SK-N-SH (cell line): ENCODE data around the gene CCDC87. TPM values are rescaled to one million over a fixed set of nuclear protein-coding genes. Genes with fewer than 3 reads are reported as not detected.

Experiments
- CTCF ChIA-PET: fragments of 300-600, 350-600 bp; formaldehyde crosslinking; extraction: SDS; loops from one replicate; lab custom pipeline; 2021; lab: Yijun Ruan, JAX
- POLR2A ChIA-PET: fragments of 350-600 bp; sonication (Branson Sonifier 250); formaldehyde crosslinking; extraction: SDS; loops from one replicate; lab custom pipeline; 2020; ENCODE audit warnings: antibody characterized with exemption, inconsistent platforms; lab: Yijun Ruan, JAX
- DNase-seq: peaks from one replicate; pipeline ENCODE4 v3.0.0; 2012
- H2AFZ ChIP-seq: fragments of 200-600 bp; sonication (generic); 2 replicates; pipeline ENCODE4 v1.8.1; 2016; ENCODE audit warnings: antibody characterized with exemption, mild to moderate bottlenecking, low read depth
- H3F3A ChIP-seq: fragments of 200-600 bp; sonication (generic); replicated peaks from 2 replicates; pipeline ENCODE3; 2016; ENCODE audit warnings: antibody characterized with exemption, mild to moderate bottlenecking; ENCODE audit not compliant: insufficient read depth
- H3K27ac ChIP-seq, 2 experiments: fragments of 200-500 bp in 1 of 2; fragments of 200-600 bp in 1 of 2; sonication (Bioruptor generic) in 1 of 2; sonication (generic), shearing (Covaris generic) in 1 of 2; 2 replicates each; pipeline versions ENCODE4 v1.5.1 to v1.6.1; 2014 to 2016; ENCODE audit warnings: low read depth in 2 of 2, inconsistent platforms in 1 of 2, low read length in 1 of 2, mild to moderate bottlenecking in 1 of 2, mixed read lengths in 1 of 2
- H3K27me3 ChIP-seq: fragments of 200-600 bp; sonication (generic), shearing (Covaris generic); 2 replicates; pipeline ENCODE4 v1.6.1; 2016; ENCODE audit warnings: mixed run types; ENCODE audit not compliant: insufficient read depth
- H3K36me3 ChIP-seq, 2 experiments: fragments of 200-500 bp in 1 of 2; fragments of 200-600 bp in 1 of 2; sonication (Bioruptor generic) in 1 of 2; sonication (generic) in 1 of 2; replicated peaks in 1 of 2; 2 replicates each; pipeline versions ENCODE3 to v1.5.1; 2014 to 2016; ENCODE audit warnings: low read length in 1 of 2, mild to moderate bottlenecking in 1 of 2; ENCODE audit not compliant: insufficient read depth in 2 of 2, control insufficient read depth in 1 of 2
- H3K4me1 ChIP-seq, 2 experiments: fragments of 200-500 bp in 1 of 2; fragments of 200-600 bp in 1 of 2; sonication (Bioruptor generic) in 1 of 2; sonication (generic), shearing (Covaris generic) in 1 of 2; 2 replicates each; pipeline versions ENCODE4 v1.5.1 to v1.6.1; 2014 to 2016; ENCODE audit warnings: low read depth in 1 of 2, low read length in 1 of 2, mixed run types in 1 of 2; ENCODE audit not compliant: insufficient read depth in 2 of 2, control insufficient read depth in 1 of 2
- H3K4me2 ChIP-seq: fragments of 200-600 bp; sonication (generic), shearing (Covaris generic); 2 replicates; pipeline ENCODE4 v1.6.1; 2017; ENCODE audit warnings: mixed run types
- H3K4me3 ChIP-seq, 2 experiments: fragments of 200-500 bp in 1 of 2; fragments of 200-600 bp in 1 of 2; sonication (Bioruptor generic) in 1 of 2; sonication (generic), shearing (Covaris generic) in 1 of 2; 2 replicates each; pipeline versions ENCODE4 v1.5.1 to v1.8.1; 2014 to 2016; ENCODE audit warnings: low read depth in 2 of 2, inconsistent platforms in 1 of 2, low read length in 1 of 2, mild to moderate bottlenecking in 1 of 2, mixed read lengths in 1 of 2, moderate library complexity in 1 of 2
- H3K79me2 ChIP-seq: fragments of 200-600 bp; sonication (generic); 2 replicates; pipeline ENCODE4 v1.8.1; 2017; ENCODE audit warnings: mild to moderate bottlenecking; ENCODE audit not compliant: insufficient read depth
- H3K9ac ChIP-seq: fragments of 200-600 bp; sonication (generic); 2 replicates; pipeline ENCODE4 v1.6.1; 2017; ENCODE audit warnings: mixed run types
- H3K9me2 ChIP-seq: fragments of 200-600 bp; sonication (generic); 2 replicates; pipeline ENCODE4 v1.6.1; 2017; ENCODE audit warnings: mixed run types
- H3K9me3 ChIP-seq: fragments of 200-600 bp; sonication (generic); 2 replicates; pipeline ENCODE4 v1.6.1; 2017; ENCODE audit warnings: mixed run types, mild to moderate bottlenecking, moderate library complexity
- H4K20me1 ChIP-seq: fragments of 200-600 bp; sonication (generic); 2 replicates; pipeline ENCODE4 v1.6.1; 2017; ENCODE audit warnings: mild to moderate bottlenecking, mixed run types; ENCODE audit not compliant: insufficient read depth
- CHD2 ChIP-seq: fragments of 150-350 bp; IDR thresholded peaks from 2 replicates; pipeline ENCODE4 v1.6.1; 2018; ENCODE audit warnings: low read length; ENCODE audit not compliant: partially characterized antibody
- ELF1 ChIP-seq: IDR thresholded peaks from 2 replicates; pipeline ENCODE4 v1.4.0; 2012
- EZH2phosphoT487 ChIP-seq: fragments of 200-600 bp; sonication (generic); IDR thresholded peaks from 2 replicates; pipeline ENCODE4 v1.6.1; 2017; ENCODE audit warnings: low read depth, mixed run types, mild to moderate bottlenecking, antibody characterized with exemption, moderate library complexity, borderline replicate concordance
- FOXJ3 ChIP-seq: sonication (generic); formaldehyde crosslinking; IDR thresholded peaks from 2 replicates; pipeline ENCODE4 v1.5.1; 2020; ENCODE audit warnings: mild to moderate bottlenecking, missing genetic modification reagents
- FOXM1 ChIP-seq: IDR thresholded peaks from 2 replicates; pipeline ENCODE4 v1.4.0; 2012; ENCODE audit warnings: low read depth, mild to moderate bottlenecking
- GABPA ChIP-seq: IDR thresholded peaks from 2 replicates; pipeline ENCODE4 v1.4.0; 2012; ENCODE audit warnings: low read depth, mild to moderate bottlenecking
- GATA2 ChIP-seq: sonication (generic); formaldehyde crosslinking; IDR thresholded peaks from 2 replicates; pipeline ENCODE4 v1.5.0; 2020; ENCODE audit warnings: mild to moderate bottlenecking, missing genetic modification reagents
- MEF2A ChIP-seq: IDR thresholded peaks from 2 replicates; pipeline ENCODE4 v1.4.0; 2012; ENCODE audit warnings: low read depth, borderline replicate concordance
- NFIC ChIP-seq: IDR thresholded peaks from 2 replicates; pipeline ENCODE4 v1.4.0; 2012; ENCODE audit warnings: borderline replicate concordance
- POLR2AphosphoS5 ChIP-seq: IDR thresholded peaks from 2 replicates; pipeline ENCODE4 v1.6.1; 2012; ENCODE audit warnings: low read depth, low read length
- RCOR1 ChIP-seq: fragments of 150-350 bp; IDR thresholded peaks from 2 replicates; pipeline ENCODE4 v1.6.1; 2017; ENCODE audit warnings: antibody characterized with exemption, low read length
- RXRA ChIP-seq: IDR thresholded peaks from 2 replicates; pipeline ENCODE4 v1.4.0; 2012; ENCODE audit warnings: low read depth, mild to moderate bottlenecking, borderline replicate concordance
- SIN3A ChIP-seq: IDR thresholded peaks from 2 replicates; pipeline ENCODE4 v1.6.1; 2012; ENCODE audit warnings: low read depth, mild to moderate bottlenecking, low read length, moderate library complexity, borderline replicate concordance
- SMC3 ChIP-seq: IDR thresholded peaks from 2 replicates; pipeline ENCODE4 v1.6.1; 2012; ENCODE audit warnings: low read depth, low read length, improper control_type of control experiment
- TAF1 ChIP-seq: IDR thresholded peaks from 2 replicates; pipeline ENCODE4 v1.6.1; 2012; ENCODE audit warnings: low read depth, mild to moderate bottlenecking, low read length, moderate library complexity, borderline replicate concordance
- WGBS: methylation state at CpG from one replicate; pipeline ENCODE4 v1.1.6; 2017; ENCODE audit warnings: low lambda C conversion rate; 5-methylcytosine and 5-hydroxymethylcytosine counted together
- polyA plus RNA-seq, 3 experiments: library from polyadenylated mRNA; depleted of rRNA; stranded (reverse); fragments of >200 nt; gene quantifications; 2 replicates each; pipeline ENCODE4 v1.2.3, GENCODE V29; 2012
- TF ChIP-seq, protein P1 (sequence below): IDR thresholded peaks from 2 replicates; pipeline ENCODE4; 2012
- TF ChIP-seq, protein P2 (sequence below): fragments of 150-350 bp; IDR thresholded peaks from 2 replicates; pipeline ENCODE4 v1.6.1; 2017; ENCODE audit warnings: antibody characterized with exemption, low read length, low read depth, borderline replicate concordance
- TF ChIP-seq, protein P3 (sequence below): IDR thresholded peaks from 2 replicates; pipeline ENCODE4 v1.6.1; 2012; ENCODE audit warnings: mild to moderate bottlenecking, low read depth, low read length, moderate library complexity

CCDC87 gene
- polyA plus RNA-seq, 1 of the 3 experiments (the other 2 are of a cell fraction), result 0.21 TPM

DNA sequence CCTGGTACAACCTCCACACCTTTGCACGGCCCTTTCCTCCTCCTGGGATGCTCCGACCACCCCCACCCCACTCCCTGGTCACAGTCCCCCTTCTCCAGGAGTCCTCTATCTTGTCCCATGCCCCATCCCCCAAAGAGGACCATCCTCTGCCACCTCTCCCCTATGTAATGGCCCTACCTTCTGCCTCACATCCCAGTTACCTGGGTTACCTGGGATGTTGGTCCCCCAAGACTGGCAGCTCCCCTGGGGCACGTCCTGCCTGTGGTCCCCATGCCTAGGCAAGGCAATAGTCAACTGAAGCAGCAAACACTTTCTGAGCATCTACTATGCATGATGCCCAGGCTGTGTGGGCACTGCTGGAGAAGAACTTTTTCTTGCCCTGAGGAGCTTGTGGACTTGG is 37.4 kb downstream of the CCDC87 start:
- Histone ChIP-seq H2AFZ (no peak overlapping the region), H3K9me3 (no peaks in the 10 kb centered on the region), H3K9ac (no peak overlapping the region), H3K4me3 (no peak overlapping the region), H3K79me2 (no peaks in the 10 kb centered on the region), H3K27ac (no peak overlapping the region), H3K4me1 (no peaks in the 10 kb centered on the region; a peak in 1 of 4 replicates), H4K20me1 (no peaks in the 10 kb centered on the region), H3K9me2 (no peaks in the 10 kb centered on the region), H3F3A (no peaks in the 10 kb centered on the region), H3K27me3 (no peaks in the 10 kb centered on the region), H3K4me2 (no peak overlapping the region), H3K36me3 (no peaks in the 10 kb centered on the region)
- 24% methylated on average over 3 of the region's 3 CpGs for WGBS
- ChIA-PET CTCF (interaction anchor here (0.7 to 1.9 kb wide), 2 partner anchors 10 to 97 kb away, joined by 3 to 5 read pairs; partner anchors contain the start of gene ZDHHC24), POLR2A (no interaction called here)
- TF ChIP-seq MEF2A (no peak), ELF1 (no peak), SIN3A (no peak)
- no peak for DNase-seq

DNA sequence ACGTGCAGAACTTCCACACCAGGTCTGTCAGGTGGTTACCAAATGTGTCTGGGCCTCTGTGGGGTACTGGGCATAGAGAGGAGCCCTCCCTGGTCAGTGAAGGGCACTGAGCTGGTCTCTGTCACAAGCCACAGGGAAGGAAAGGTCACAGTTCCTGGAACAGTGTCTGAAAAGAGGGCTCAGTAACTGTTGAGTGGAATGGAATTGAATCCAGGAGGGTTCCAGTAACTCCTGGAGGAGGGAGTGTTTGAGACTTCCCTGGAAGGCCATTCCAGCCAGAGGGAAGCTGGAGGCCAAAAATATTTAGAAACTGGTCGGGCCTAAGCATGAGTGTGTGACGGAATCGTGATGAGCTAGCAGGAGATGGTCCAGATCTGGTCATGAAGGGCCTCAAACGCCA is 38.3 kb downstream of the CCDC87 start:
- no peaks in the 10 kb centered on the region; a peak in 1 of 4 replicates for H3K4me1 ChIP-seq
- whole genome bisulfite sequencing, result 66% methylated on average over 4 of the region's 5 CpGs
- no peaks in the 10 kb centered on the region for H3K9me2 ChIP-seq
- ChIA-PET CTCF (interaction anchor here (1.9 kb wide), 1 partner anchor 9 kb away, joined by 5 read pairs; the partner anchor contains the start of gene ZDHHC24), POLR2A (no interaction called here)
- H3K4me3 ChIP-seq, result no peak overlapping the region
- H3K27me3 ChIP-seq, result no peaks in the 10 kb centered on the region
- no peaks in the 10 kb centered on the region for H4K20me1 ChIP-seq
- H3K4me2 ChIP-seq, result no peak overlapping the region
- no peak overlapping the region for H2AFZ ChIP-seq
- H3K79me2 ChIP-seq, result no peaks in the 10 kb centered on the region
- H3F3A ChIP-seq, result no peaks in the 10 kb centered on the region
- no peak overlapping the region for H3K27ac ChIP-seq
- no peaks in the 10 kb centered on the region for H3K9me3 ChIP-seq
- TF ChIP-seq EZH2phosphoT487 (no peak), CHD2 (no peak), TAF1 (no peak), SMC3 (no peak), NFIC (no peak), POLR2AphosphoS5 (no peak)
- TF ChIP-seq, protein P1, sequence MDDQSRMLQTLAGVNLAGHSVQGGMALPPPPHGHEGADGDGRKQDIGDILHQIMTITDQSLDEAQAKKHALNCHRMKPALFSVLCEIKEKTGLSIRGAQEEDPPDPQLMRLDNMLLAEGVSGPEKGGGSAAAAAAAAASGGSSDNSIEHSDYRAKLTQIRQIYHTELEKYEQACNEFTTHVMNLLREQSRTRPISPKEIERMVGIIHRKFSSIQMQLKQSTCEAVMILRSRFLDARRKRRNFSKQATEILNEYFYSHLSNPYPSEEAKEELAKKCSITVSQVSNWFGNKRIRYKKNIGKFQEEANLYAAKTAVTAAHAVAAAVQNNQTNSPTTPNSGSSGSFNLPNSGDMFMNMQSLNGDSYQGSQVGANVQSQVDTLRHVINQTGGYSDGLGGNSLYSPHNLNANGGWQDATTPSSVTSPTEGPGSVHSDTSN, result no peak
- TF ChIP-seq, protein P2, sequence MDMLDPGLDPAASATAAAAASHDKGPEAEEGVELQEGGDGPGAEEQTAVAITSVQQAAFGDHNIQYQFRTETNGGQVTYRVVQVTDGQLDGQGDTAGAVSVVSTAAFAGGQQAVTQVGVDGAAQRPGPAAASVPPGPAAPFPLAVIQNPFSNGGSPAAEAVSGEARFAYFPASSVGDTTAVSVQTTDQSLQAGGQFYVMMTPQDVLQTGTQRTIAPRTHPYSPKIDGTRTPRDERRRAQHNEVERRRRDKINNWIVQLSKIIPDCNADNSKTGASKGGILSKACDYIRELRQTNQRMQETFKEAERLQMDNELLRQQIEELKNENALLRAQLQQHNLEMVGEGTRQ, result no peak
- H3K36me3 ChIP-seq, result no peaks in the 10 kb centered on the region
- no peak for DNase-seq
- H3K9ac ChIP-seq, result no peak overlapping the region

DNA sequence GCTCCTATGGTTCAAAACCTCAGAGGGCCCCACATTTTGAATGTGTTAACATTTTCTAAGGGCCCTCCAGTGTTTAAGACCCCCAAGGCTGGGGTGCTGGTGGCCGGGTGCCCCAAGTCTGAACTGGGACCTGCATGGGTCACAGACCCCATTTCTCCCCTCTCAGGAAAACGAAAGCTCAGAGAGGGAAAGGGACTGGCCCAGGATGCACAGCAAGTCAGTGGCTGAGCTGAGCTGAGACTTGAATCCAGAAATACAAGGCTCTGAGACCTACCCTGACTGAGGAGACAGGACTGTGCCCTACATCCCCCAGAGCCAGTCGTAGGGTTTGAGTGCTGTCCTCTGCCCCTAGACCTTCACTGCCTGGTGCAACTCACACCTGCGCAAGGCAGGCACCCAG is 42.0 kb downstream of the CCDC87 start:
- H3K27me3 ChIP-seq, result no peaks in the 10 kb centered on the region
- POLR2A ChIA-PET, result no interaction called here
- H3K9me3 ChIP-seq, result no peaks in the 10 kb centered on the region
- H3K9ac ChIP-seq, result no peak overlapping the region
- no peak overlapping the region for H3K4me3 ChIP-seq
- no peaks in the 10 kb centered on the region for H3K79me2 ChIP-seq
- 56% methylated on average over 4 of the region's 4 CpGs for WGBS
- H3K4me1 ChIP-seq, result no peaks in the 10 kb centered on the region; a peak in 1 of 4 replicates
- CTCF ChIA-PET, result no interaction called here
- H4K20me1 ChIP-seq, result no peaks in the 10 kb centered on the region
- H3F3A ChIP-seq, result peaks cover 4% of the 10 kb centered on the region
- no peak for DNase-seq
- H3K4me2 ChIP-seq, result no peak overlapping the region
- no peak overlapping the region for H3K27ac ChIP-seq
- H3K36me3 ChIP-seq, result no peaks in the 10 kb centered on the region
- H2AFZ ChIP-seq, result no peak overlapping the region
- no peaks in the 10 kb centered on the region for H3K9me2 ChIP-seq
- TF ChIP-seq, protein P3, sequence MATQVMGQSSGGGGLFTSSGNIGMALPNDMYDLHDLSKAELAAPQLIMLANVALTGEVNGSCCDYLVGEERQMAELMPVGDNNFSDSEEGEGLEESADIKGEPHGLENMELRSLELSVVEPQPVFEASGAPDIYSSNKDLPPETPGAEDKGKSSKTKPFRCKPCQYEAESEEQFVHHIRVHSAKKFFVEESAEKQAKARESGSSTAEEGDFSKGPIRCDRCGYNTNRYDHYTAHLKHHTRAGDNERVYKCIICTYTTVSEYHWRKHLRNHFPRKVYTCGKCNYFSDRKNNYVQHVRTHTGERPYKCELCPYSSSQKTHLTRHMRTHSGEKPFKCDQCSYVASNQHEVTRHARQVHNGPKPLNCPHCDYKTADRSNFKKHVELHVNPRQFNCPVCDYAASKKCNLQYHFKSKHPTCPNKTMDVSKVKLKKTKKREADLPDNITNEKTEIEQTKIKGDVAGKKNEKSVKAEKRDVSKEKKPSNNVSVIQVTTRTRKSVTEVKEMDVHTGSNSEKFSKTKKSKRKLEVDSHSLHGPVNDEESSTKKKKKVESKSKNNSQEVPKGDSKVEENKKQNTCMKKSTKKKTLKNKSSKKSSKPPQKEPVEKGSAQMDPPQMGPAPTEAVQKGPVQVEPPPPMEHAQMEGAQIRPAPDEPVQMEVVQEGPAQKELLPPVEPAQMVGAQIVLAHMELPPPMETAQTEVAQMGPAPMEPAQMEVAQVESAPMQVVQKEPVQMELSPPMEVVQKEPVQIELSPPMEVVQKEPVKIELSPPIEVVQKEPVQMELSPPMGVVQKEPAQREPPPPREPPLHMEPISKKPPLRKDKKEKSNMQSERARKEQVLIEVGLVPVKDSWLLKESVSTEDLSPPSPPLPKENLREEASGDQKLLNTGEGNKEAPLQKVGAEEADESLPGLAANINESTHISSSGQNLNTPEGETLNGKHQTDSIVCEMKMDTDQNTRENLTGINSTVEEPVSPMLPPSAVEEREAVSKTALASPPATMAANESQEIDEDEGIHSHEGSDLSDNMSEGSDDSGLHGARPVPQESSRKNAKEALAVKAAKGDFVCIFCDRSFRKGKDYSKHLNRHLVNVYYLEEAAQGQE, result no peak
- TF ChIP-seq MEF2A, result no peak
- TF ChIP-seq SMC3, result no peak
- TF ChIP-seq FOXJ3 (CRISPR knock-in tag), result no peak
- no peak for TF ChIP-seq RXRA
- TF ChIP-seq FOXM1, result no peak
- TF ChIP-seq GATA2 (CRISPR knock-in tag), result no peak
- TF ChIP-seq RCOR1, result no peak
- TF ChIP-seq GABPA, result no peak
- no peak for TF ChIP-seq TAF1
